A549 (cell line): ENCODE measurements around the gene IL22RA2. TPM values are rescaled to one million over a fixed set of nuclear protein-coding genes. Genes with fewer than 3 reads are reported as not detected.
A peak's percentile ranks its signal among the peaks of the same experiment; 100 is the strongest.

Source experiments
- ATAC-seq, 2 experiments: fragments of 200-7000 bp in 1 of 2; fragments of >200 bp in 1 of 2; cut with Nextera tagmentation in 1 of 2; cut with Tn5 transposase in 1 of 2; 3 replicates each; pipeline versions ENCODE4 v1.8.0 to v1.9.1; 2018 to 2020; ENCODE audit warnings: mild to moderate bottlenecking in 1 of 2, moderate library complexity in 1 of 2
- CTCF ChIA-PET: fragments of 300-600 bp; sonication (Branson Sonifier 250); formaldehyde crosslinking; extraction: SDS; loops from one replicate; lab custom pipeline; 2021; ENCODE audit warnings: antibody characterized with exemption, inconsistent platforms; lab: Yijun Ruan, JAX
- POLR2A ChIA-PET: fragments of 350-600 bp; formaldehyde crosslinking; extraction: SDS; loops from one replicate; lab custom pipeline; 2021; ENCODE audit warnings: antibody characterized with exemption, inconsistent platforms; lab: Yijun Ruan, JAX
- DNase-seq, 2 experiments: peaks; one replicate each; pipeline versions ENCODE4 v3.0.0 to v3.0.0-alpha.2; 2011 to 2016; ENCODE audit warnings: low read depth in 1 of 2, low spot score in 1 of 2
- FAIRE-seq: peaks from 2 replicates; lab custom pipeline; 2011; peaks lifted over from hg19 to GRCh38; lab: Jason Lieb, UNC
- H3K27ac ChIP-seq, 2 experiments: fragments of >200 bp; sonication (Bioruptor Twin); formaldehyde crosslinking; 3 replicates each; pipeline ENCODE4 v1.5.1; 2016 to 2017
- H3K4me1 ChIP-seq: fragments of >200 bp; sonication (Bioruptor Twin); formaldehyde crosslinking; 3 replicates; pipeline ENCODE4 v1.6.1; 2016
- H3K4me2 ChIP-seq: fragments of >200 bp; sonication (Bioruptor Twin); formaldehyde crosslinking; 3 replicates; pipeline ENCODE4 v1.6.1; 2016
- H3K4me3 ChIP-seq: fragments of >200 bp; sonication (Bioruptor Twin); formaldehyde crosslinking; 3 replicates; pipeline ENCODE4 v1.5.1; 2016
- H3K9me3 ChIP-seq: fragments of >200 bp; sonication (Bioruptor Twin); formaldehyde crosslinking; 3 replicates; pipeline ENCODE4 v1.6.1; 2016
- BCL3 ChIP-seq: fragments of >200 bp; sonication (Bioruptor Twin); formaldehyde crosslinking; IDR thresholded peaks from 3 replicates; pipeline ENCODE4 v1.6.1; 2016
- BHLHE40 ChIP-seq: IDR thresholded peaks from 2 replicates; pipeline ENCODE4 v1.6.1; 2012; ENCODE audit warnings: low read depth, low read length, inconsistent platforms
- CHD2 ChIP-seq: fragments of 150-350 bp; IDR thresholded peaks from 2 replicates; pipeline ENCODE4 v1.6.1; 2014; ENCODE audit warnings: low read length; ENCODE audit not compliant: partially characterized antibody
- ESRRA ChIP-seq: fragments of 150-350 bp; IDR thresholded peaks from 2 replicates; pipeline ENCODE4 v1.6.1; 2014; ENCODE audit warnings: mild to moderate bottlenecking, low read length, borderline replicate concordance
- HDAC2 ChIP-seq: fragments of 200-600 bp; sonication (generic); IDR thresholded peaks from 2 replicates; pipeline ENCODE4 v1.6.1; 2016
- HOXA7 ChIP-seq: fragments of 250-450 bp; sonication (Bioruptor Pico); IDR thresholded peaks from 2 replicates; pipeline ENCODE4 v1.5.0; 2020; ENCODE audit warnings: mild to moderate bottlenecking, moderate library complexity
- HOXB13 ChIP-seq: fragments of 250-450 bp; sonication (Bioruptor Pico); IDR thresholded peaks from 2 replicates; pipeline ENCODE4 v1.5.0; 2020; ENCODE audit warnings: low read depth, mild to moderate bottlenecking, moderate library complexity
- JUNB ChIP-seq: fragments of >200 bp; sonication (Bioruptor Twin); formaldehyde crosslinking; IDR thresholded peaks from 2 replicates; pipeline ENCODE4 v1.6.1; 2016
- KDM5A ChIP-seq: fragments of 200-600 bp; sonication (generic); IDR thresholded peaks from 2 replicates; pipeline ENCODE4 v1.6.1; 2016; ENCODE audit warnings: antibody characterized with exemption, mild to moderate bottlenecking
- MAFK ChIP-seq: fragments of 450-650 bp; IDR thresholded peaks from 2 replicates; pipeline ENCODE4 v1.6.1; 2014; ENCODE audit not compliant: partially characterized antibody
- MAX ChIP-seq: IDR thresholded peaks from 2 replicates; pipeline ENCODE4 v1.6.1; 2012
- MAZ ChIP-seq: fragments of 150-350 bp; IDR thresholded peaks from 2 replicates; pipeline ENCODE4 v1.6.1; 2014; ENCODE audit warnings: antibody characterized with exemption, low read depth, low read length, borderline replicate concordance
- PBX3 ChIP-seq: IDR thresholded peaks from 2 replicates; pipeline ENCODE4 v1.6.1; 2012
- POLR2A ChIP-seq: IDR thresholded peaks from 2 replicates; pipeline ENCODE4 v1.6.1; 2012; ENCODE audit warnings: mild to moderate bottlenecking, low read length
- RARB ChIP-seq: fragments of 250-450 bp; sonication (Bioruptor Pico); IDR thresholded peaks from 2 replicates; pipeline ENCODE4 v1.8.0; 2021; ENCODE audit warnings: mild to moderate bottlenecking, moderate library complexity
- RCOR1 ChIP-seq: fragments of 150-350 bp; IDR thresholded peaks from 2 replicates; pipeline ENCODE4 v1.6.1; 2014; ENCODE audit warnings: antibody characterized with exemption, low read length, low read depth
- SREBF2 ChIP-seq: fragments of 450-650 bp; IDR thresholded peaks from 2 replicates; pipeline ENCODE4 v1.6.1; 2014; ENCODE audit warnings: mild to moderate bottlenecking, moderate library complexity
- TFCP2L1 ChIP-seq: fragments of 250-450 bp; sonication (Bioruptor Pico); IDR thresholded peaks from 2 replicates; pipeline ENCODE4 v1.5.0; 2021; ENCODE audit warnings: mild to moderate bottlenecking
- TP53 ChIP-seq: fragments of 250-450 bp; sonication (Bioruptor Pico); IDR thresholded peaks from 2 replicates; pipeline ENCODE4 v1.5.0; 2021; ENCODE audit warnings: mild to moderate bottlenecking, moderate library complexity
- ZNF302 ChIP-seq: fragments of 250-450 bp; sonication (Bioruptor Pico); IDR thresholded peaks from 2 replicates; pipeline ENCODE4 v1.9.0; 2021; ENCODE audit warnings: inconsistent platforms, mild to moderate bottlenecking, moderate library complexity
- WGBS: methylation state at CpG from one replicate; pipeline ENCODE4 v1.1.6; 2017; ENCODE audit errors: missing lambda C conversion rate; 5-methylcytosine and 5-hydroxymethylcytosine counted together
- polyA plus RNA-seq, 4 experiments: library from polyadenylated mRNA; depleted of rRNA in 3 of 4; stranded (reverse); fragments of >200 nt; fragmentation: RNase III in 1 of 4; extraction: RNeasy Plus Mini Kit Qiagen cat#74134 plus additional on column Dnase treatment in 1 of 4; gene quantifications; 2 replicates in 3 of 4; 3 replicates in 1 of 4; pipeline ENCODE4 v1.2.3, GENCODE V29; 2011 to 2017
- TF ChIP-seq, protein P1 (sequence below): IDR thresholded peaks from 2 replicates; pipeline ENCODE4 v1.6.1; 2012; ENCODE audit warnings: low read depth, borderline replicate concordance

IL22RA2 gene
- polyA plus RNA-seq, 2 of the 4 experiments (the other 2 are of a cell fraction): not detected

GRCh38 chr6:137160763-137161162, 12.7 kb downstream of the IL22RA2 start:
- no peak for TF ChIP-seq MAFK
- TF ChIP-seq RCOR1: no peak
- no peak for TF ChIP-seq HOXA7 (CRISPR knock-in tag)
- no peak for TF ChIP-seq ZNF302 (CRISPR knock-in tag)
- TF ChIP-seq RARB (CRISPR knock-in tag): no peak
- TF ChIP-seq, protein P1, sequence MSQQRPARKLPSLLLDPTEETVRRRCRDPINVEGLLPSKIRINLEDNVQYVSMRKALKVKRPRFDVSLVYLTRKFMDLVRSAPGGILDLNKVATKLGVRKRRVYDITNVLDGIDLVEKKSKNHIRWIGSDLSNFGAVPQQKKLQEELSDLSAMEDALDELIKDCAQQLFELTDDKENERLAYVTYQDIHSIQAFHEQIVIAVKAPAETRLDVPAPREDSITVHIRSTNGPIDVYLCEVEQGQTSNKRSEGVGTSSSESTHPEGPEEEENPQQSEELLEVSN: no peak
- TF ChIP-seq SREBF2: no peak
- no peak for TF ChIP-seq PBX3
- no peak for TF ChIP-seq JUNB
- no peak for TF ChIP-seq ESRRA
- no peak for TF ChIP-seq TFCP2L1 (CRISPR knock-in tag)
- no peak for TF ChIP-seq HOXB13 (CRISPR knock-in tag)
- TF ChIP-seq MAX: no peak
- no peak for TF ChIP-seq BCL3
- TF ChIP-seq POLR2A: no peak
- Histone ChIP-seq H3K4me3 (no peak overlapping the region), H3K4me1 (peaks cover 25% of the 10 kb centered on the region), H3K27ac (peak overlapping the region in 1 of 2 experiments; percentile 50; a peak in 3 of 6 replicates), H3K9me3 (no peaks in the 10 kb centered on the region), H3K4me2 (peak overlapping the region; percentile 39; the same call in 2 of the 3 replicates)
- FAIRE-seq (no peak), DNase-seq (no peak), ATAC-seq (no peak)
- POLR2A ChIA-PET: no interaction called here
- WGBS: 32% methylated on average over 3 of the region's 3 CpGs
- CTCF ChIA-PET: interaction anchor here (1.3 kb wide), 1 partner anchor 38 kb away, joined by 3 read pairs; no protein-coding TSS in a partner anchor

DNA sequence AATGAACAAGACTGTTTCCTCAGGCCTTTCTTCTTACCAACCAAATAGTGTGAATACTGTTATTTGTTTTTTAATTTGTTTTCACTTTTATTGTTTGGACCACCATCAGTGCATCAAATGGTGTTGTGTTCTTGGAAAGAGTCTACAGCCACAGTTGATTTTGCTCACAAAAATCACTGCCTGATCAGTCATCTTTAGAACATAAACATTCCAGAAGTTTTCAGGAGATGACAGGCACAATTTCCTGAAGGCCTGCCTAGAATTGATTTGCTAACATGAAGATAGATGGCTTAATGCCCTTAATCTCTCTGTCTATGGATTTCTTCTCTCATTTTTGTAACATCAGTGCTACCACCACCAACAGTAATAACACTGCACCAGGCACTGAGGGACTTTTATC, 13.5 kb downstream of the IL22RA2 start:
- Histone ChIP-seq H3K4me3 (no peak overlapping the region), H3K27ac (peak overlapping the region in 1 of 2 experiments; percentile 50; a peak in 2 of 6 replicates), H3K9me3 (no peaks in the 10 kb centered on the region), H3K4me1 (peaks cover 25% of the 10 kb centered on the region), H3K4me2 (no peak overlapping the region)
- ChIA-PET POLR2A (no interaction called here), CTCF (no interaction called here)
- FAIRE-seq: no peak
- TF ChIP-seq RARB (CRISPR knock-in tag) (no peak), KDM5A (no peak), MAFK (no peak), MAZ (no peak), PBX3 (no peak), BHLHE40 (no peak), TP53 (CRISPR knock-in tag) (no peak), CHD2 (no peak), HDAC2 (no peak)
- TF ChIP-seq, protein P1: no peak
- ATAC-seq: no peak
- no peak for DNase-seq
